ENCODE results near the gene OR7G3.

The OR7G3 gene

DNA sequence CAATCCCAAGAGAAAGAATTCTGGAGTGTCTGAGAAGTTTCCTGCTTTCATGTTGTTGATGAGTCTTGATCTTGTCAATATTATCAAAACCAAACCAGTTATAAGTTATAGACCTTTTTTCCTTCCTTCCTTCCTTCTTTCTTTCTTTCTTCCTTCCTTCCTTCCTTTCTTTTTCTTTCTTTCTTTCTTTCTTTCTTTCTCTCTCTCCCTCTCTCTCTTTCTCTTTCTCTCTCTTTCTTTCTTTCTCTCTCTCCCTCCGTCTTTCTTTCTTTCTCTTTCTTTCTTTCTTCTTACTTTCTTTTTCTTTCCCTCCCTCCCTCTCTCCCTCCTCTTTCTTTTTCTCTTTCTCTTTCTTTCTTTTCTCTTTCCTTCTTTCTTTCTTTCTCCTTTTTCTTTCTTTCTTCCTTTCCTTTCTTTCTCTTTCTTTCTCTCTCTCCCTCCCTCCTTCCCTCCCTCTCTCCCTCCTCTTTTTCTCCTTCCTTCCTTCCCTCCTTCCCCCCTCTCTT lies at the start of gene OR7G3:
Gene OR7G3 (minus strand): TSS at position 51 of the 506 bp plus-strand sequence. CDS start 0 bp downstream, at position 51.
- DNase-seq: no peak

DNA sequence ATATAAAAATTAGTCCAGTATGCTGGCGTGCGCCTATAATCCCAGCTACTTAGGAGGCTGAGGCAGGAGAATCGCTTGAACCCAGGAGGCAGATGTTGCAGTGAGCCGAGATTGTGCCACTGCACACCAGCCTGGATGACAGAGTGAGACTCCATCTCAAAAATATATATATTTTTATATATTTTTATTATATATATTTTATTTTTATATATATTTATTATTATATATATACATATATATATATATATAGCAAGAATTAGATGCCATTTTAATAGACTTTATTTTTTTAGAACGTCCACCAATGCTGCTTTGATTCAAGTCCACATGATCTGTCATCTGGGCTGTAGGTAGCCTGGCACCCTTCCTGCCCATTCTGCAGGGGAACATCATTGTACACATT lies 48.6 kb upstream of the OR7G3 start:
- no peak for DNase-seq

GRCh38 chr19:9171393-9171991 lies 44.7 kb upstream of the OR7G3 start:
- no peak for DNase-seq

GRCh38 chr19:9166846-9167245 lies 40.1 kb upstream of the OR7G3 start:
- DNase-seq: no peak

- DNase-seq: no peak
Measured at GRCh38 chr19:9165261-9165660, 38.5 kb upstream of the OR7G3 start.

DNA sequence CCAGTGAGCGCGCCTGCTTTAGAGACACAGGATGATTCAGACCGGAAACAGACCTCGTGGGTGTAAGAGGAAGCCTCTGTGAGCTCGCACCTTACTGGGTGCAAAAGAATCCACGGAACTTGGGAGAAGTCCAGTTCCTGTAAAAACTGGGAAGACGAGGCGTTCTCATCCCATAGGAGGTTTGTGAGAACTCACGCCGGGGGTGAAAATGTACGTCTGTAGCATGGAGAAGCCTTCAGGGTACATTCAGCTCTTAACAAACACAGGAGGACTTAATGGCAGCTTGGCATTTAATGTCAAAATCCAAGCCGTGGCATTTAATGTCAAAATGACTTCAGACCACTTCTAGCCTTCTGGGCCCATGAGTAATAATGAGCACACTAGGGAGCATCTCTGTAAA lies 34.7 kb upstream of the OR7G3 start:
- DNase-seq: no peak

DNA sequence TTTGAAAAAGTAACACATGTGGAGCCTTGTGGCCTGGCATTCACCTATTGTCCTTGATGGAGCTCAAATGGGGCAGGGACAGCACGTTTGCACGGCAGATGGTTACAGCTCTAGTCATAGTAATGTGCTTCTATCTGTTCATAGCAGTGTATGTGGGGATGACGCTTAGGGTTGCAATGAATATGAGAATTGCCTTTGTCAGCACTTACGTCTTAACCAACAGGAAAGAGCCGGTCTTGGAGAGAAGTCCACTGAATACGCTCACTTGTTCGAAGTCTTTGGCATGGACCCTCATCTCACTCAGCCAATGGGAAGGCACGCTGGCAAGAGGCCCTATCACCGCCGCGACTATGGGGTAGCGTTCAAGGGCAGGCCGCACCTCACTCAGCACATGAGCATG lies 33.1 kb upstream of the OR7G3 start:
- DNase-seq: no peak

GRCh38 chr19:9156304-9156703 lies 29.6 kb upstream of the OR7G3 start:
- DNase-seq: no peak

- no peak for DNase-seq
Measured at GRCh38 chr19:9155591-9155990, 28.8 kb upstream of the OR7G3 start.

- no peak for DNase-seq
Measured at GRCh38 chr19:9151367-9151766, 24.6 kb upstream of the OR7G3 start.

DNA sequence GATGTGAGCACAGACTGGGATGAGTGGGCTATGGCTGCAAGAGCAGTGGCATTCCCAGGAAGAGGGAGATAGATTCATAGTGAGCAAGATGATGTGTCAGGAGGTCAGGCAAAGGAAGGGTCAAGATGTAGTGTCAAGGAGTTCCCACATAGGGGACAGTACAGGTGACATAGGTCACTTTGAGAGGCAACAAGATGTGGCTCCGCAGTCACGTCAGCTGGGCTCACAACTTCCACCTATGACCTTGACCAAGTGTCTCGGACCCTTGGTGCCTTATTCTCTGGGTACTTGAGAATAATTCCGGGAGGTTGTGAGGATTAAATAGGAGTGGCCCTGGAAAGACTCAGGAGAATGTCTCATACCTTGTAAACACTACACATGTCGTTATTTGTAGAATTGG lies 23.9 kb upstream of the OR7G3 start:
- no peak for DNase-seq

DNA sequence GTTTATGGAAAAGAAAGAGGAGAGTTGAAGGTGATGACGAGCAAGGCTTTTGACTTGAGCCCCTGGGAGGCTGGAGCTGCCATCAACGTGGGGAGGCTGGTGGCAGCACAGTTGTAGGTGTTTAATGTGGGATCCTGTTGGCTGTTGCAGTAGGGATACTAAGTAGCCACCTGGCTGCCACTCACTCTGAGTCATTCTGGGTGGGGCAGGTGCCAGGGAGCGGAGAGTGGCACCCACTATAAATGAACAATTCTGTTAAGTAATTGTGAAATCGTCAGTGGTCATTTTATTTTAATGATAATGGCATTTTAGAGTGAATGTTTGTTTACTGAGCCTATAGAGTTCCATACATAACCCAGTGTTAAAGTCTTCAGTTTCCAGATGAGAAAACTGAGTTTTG lies 23.2 kb upstream of the OR7G3 start:
- no peak for DNase-seq

DNA sequence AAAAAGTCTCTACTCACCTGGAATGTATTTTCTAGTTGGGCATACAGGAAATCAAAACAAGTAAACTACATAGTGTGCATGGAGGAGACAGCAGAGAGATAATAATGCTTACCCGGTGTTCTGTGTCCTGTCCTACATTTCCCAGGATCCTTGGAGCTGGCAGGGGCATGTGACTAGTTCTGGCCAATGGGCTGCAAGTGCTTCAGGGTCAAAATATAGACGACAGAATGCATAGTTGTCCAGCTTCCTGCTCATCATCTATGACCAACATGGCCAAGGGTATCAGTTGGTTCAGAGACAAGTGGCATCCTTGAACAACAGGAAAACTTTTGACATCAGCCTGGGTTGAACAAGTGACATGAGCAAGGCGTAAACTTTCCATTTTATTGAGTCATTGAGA lies 21.9 kb upstream of the OR7G3 start:
- no peak for DNase-seq

- DNase-seq: no peak
Measured at GRCh38 chr19:9146882-9147281, 20.1 kb upstream of the OR7G3 start.

- no peak for DNase-seq
Measured at GRCh38 chr19:9144920-9145319, 18.2 kb upstream of the OR7G3 start.

DNA sequence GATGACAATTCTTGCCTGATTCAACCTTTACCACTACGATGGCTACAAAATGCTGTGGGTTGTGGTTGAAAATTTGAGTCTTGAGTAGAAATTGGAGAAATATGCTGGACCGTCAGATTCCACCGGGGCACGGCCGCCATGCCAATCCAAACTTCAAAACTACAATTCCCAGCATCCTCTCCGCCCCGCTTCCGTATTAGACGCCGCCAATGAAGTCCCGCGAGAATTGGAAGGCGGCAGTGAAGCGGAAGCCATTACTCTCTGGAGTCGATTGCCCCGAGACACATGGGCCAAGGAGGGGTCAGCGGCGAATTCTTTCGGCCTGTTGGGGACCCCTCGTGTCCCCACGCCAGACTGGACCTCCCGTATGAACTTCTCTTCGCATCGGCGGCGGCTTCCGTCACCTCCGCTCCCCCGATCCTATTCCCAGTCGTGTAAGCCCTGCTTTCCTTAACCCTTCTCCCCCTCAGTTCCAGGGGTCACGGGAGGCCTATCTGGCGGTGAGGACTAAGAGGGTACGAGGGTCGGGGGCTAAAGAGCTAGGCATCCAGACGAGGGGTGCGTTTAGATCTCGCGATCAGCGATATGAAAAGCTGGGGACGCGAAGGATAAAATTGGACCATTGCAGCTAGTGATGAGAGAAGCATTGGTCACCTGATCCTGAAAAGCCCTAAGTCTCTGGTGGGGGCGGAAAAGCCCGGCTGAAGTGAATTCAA lies 13.6 kb upstream of the OR7G3 start, which contains the start of gene ZNF317:
Gene ZNF317 (plus strand): TSS at position 239 of the 716 bp plus-strand sequence. CDS start 15,620 bp downstream, outside the sequence.
- DNase-seq: peak; percentile 97

DNA sequence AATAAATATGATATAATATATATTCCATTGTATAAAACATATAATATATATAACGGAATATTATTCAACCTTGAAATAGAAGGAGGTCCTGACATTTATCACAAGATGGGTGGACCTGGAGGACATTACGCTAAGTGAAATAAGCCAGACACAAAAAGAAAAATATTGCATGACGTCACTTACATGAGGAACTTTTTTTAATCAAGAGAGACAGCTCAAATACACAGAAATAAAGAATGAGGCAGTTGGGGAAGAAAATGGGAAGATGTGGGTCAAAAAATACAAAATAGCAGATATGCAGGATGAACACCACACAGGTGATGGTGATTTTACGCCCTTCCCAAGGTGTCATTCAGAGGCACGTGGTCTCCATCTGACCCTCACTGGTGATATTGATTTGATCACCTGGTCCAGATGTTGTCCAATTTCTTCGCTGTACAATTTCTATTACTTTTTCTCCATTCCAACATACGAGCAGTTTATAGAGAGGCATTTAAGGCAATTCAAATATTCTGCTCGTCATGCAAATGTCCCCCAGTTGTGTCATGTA lies 12.9 kb upstream of the OR7G3 start:
- no peak for DNase-seq

DNA sequence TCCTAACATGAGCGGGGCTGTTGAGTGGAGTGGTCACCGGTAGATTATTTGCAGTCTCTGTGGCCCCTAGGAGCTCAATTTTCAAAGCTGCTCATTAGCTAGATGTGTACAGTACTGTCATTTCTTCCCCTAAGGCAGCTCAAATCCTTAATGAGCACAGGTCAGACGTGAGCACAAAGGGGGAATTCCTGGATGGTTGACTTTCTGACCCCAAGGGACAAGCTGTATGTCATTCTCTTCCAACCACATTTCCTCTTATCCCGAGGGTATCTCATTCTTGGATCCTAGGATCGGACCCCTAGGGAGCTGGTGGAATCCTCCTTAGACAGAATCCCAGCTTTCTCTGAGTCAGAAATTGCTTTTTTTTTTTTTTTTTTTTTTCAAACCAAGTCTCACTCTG lies 5.7 kb upstream of the OR7G3 start:
- DNase-seq: no peak

- peak; percentile 99 for DNase-seq
Measured at GRCh38 chr19:9130965-9131364, 4.2 kb upstream of the OR7G3 start.

GRCh38 chr19:9128171-9128570 lies 1.4 kb upstream of the OR7G3 start:
- peak; percentile 71 for DNase-seq

GRCh38 chr19:9116547-9116946 lies 10.2 kb downstream of the OR7G3 start:
- no peak for DNase-seq

DNA sequence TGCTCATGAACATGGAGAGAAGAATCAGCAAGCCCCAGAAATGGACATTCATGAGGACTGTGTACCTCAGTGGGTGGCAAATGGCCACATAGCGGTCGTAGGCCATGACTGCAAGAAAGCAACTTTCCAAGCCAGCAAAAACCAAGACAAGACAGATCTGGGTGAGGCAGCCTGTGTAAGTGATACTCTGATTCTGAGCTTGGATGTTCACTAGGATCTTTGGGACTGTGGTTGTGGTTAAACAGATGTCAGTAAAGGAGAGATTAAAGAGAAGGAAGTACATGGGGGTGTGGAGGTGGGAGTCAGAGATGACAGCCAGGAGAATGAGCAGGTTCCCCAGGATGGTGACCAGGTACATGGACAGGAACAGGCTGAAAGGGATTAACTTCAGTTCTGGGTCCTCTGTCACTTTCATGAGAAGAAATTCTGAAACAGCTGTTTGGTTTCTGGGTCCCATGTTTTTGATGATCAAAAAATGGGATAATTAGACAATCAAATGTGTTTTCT lies 11.4 kb downstream of the OR7G3 start, which contains the start of gene OR7G1:
Gene OR7G1 (minus strand): TSS at position 457 of the 507 bp plus-strand sequence. CDS start 0 bp downstream, at position 457.
- DNase-seq: peak; percentile 7

GRCh38 chr19:9109959-9110358 lies 16.8 kb downstream of the OR7G3 start:
- no peak for DNase-seq

- DNase-seq: no peak
Measured at GRCh38 chr19:9107375-9107774, 19.4 kb downstream of the OR7G3 start, which contains the start of gene OR7G2. Gene OR7G2, minus strand, starts transcription at chr19:9107475. Its CDS starts 4,232 bp downstream, at chr19:9103243.

All from MV-4-11 (cell line).